Eye (tissue), 1 donor: ENCODE data around the gene ABCD2.
"Not testable (repeated sequence)": the region's sequence is repeated elsewhere in the genome, so short reads cannot be mapped to it uniquely, and the experiment has no call there.

ENCODE experiments used
- DNase-seq: peaks from one replicate; pipeline ENCODE4 v3.0.0-alpha.2; 2015

The ABCD2 gene

DNA sequence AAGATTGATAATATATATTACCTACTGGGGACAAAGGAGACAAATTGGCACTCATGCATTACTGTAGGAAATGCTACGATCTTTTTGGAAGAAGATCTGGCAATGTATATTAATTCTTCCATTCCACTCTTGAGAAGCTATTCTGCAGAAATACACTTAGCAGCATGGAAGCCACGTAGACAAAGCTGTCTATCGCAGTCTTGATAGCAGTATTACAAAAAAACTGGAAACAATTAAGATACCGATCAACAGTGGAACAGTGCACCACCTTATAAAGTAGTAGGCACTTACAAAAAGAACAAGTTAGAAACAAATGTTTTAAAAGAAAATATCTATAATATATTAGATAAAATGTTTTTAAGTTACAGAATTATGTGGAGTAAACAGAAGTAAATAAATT is 87.2 kb downstream of the ABCD2 start:
- DNase-seq: no peak

DNA sequence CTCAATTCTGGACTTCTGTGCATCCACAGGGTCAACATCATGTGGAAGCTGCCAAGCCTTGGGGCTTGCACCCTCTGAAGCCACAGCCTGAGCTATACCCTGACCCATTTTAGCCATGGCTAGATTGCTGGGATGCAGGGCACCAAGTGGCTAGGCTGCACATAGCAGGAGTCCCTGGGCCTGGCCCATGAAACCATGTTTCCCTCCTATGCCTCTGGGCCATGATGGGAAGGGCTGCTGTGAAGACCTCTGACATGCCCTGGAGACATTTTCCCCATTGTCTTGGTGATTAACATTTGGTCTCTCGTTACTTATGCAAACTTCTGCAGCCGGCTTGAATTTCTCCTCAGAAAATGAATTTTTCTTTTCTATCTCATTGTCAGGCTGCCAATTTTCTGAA is 92.6 kb downstream of the ABCD2 start:
- no peak for DNase-seq

DNA sequence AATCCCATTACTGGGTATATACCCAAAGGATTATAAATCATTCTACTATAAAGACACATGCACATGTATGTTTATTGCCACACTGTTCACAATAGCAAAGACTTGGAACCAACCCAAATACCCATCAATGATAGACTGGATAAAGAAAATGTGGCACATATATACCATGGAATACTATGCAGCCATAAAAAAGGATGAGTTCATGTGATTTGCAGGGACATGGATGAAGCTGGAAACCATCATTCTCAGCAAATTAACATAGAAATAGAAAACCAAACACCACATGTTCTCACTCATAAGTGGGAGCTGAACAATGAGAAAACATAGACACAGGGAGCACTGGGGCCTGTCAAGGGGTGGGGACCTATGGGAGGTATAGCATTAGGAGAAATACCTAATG is 97.4 kb downstream of the ABCD2 start:
- not testable (repeated sequence) for DNase-seq

DNA sequence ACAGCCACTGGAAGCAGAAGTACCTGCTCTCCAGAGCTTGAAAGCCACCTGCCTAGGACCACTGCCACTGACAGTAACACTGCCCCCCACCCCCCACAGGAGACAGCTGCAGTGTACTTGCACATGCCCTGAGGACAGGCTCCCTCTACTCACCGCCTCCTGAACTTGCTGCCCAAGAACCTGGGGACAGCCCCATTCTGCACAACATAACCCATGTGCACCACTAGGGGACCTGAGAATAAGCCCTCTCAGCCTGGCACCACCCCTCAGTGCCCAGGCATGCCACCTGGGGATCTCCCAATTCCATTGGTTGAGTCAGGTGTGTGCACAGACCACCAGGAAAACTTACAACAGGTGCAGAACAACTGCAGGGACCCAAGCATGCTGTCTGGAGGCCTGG is 109.6 kb downstream of the ABCD2 start:
- no peak for DNase-seq

DNA sequence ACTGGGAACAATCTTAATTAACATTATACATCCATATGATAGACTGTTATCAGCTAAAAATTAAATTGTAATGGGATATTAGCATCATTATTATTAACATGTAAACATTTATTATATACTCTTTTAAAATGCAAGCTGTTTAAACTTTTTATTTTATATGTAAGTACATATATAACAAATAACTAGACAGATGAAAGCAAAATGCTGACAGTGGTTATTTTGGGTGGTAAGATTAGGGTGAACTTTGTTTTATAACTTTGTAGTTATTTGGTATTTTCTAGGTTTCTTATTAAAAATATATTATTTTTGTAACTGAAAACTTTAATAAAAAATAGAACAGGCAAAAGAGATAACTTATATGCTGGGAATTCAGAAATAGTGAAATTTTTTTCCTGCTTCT is 114.0 kb downstream of the ABCD2 start:
- no peak for DNase-seq

DNA sequence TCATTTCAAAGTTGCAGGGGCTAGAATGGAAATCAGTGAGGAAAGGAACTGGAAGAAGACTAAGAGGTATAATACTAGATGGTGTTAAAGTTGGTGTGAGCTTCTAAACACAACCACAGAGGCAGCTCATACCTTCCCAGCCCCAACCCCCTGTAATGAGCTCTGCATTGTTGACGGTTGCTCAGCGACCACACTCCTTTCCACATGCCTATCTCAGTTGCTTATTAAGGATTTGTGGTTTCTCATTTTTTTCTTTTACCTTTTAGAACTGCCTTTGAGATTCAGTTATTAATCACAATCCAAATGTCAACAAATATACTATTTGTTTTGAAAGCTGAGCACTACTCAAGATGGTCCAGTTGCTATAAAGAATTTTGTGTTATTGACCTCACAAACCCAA is 114.6 kb downstream of the ABCD2 start:
- no peak for DNase-seq

DNA sequence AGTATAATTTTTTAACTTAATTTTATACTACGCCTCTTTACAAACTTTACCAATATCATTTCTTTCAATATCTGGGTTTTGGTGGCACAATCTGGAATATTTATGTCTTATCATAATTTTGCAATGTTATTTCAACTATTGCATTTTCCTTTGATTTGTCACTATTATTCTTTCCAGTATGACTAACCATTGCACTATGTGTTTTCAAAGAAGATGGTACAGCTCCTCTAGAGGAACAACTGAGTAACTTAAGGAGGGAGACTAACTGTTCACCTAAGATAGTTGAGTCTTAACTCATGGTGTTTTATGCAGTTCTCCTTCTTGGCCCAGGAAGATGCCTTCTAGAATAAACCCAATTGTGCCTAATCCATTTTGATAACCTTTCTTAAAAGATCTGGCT is 116.2 kb downstream of the ABCD2 start:
- no peak for DNase-seq

DNA sequence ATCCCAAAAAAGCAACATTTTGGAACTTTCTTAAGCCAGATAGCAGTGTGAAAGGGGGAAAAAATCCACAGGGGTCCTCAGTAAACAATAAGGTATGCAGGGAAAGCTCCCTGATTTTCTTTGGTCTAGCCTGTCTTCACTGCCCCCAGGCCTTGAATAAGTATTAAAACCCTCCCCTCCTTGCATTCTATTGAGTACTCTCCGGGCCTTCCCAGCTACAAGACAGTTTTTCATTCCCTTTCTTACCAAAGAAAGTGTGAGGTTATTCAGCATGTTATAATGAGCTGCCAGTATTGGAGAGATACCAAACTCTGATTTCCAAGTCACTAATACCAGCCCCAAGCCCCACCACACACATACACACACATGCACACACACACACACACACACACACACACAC is 116.9 kb downstream of the ABCD2 start:
- DNase-seq: no peak
